HepG2 (cell line): ENCODE data around the gene MTHFD1L. TPM values are rescaled to one million over a fixed set of nuclear protein-coding genes. Genes with fewer than 3 reads are reported as not detected.

Experiments used
- AFF4 ChIP-seq: sonication (generic); formaldehyde crosslinking; IDR thresholded peaks from 2 replicates; pipeline ENCODE4 v1.4.0; 2020; ENCODE audit warnings: missing genetic modification reagents
- ARHGAP35 ChIP-seq: sonication (generic); formaldehyde crosslinking; IDR thresholded peaks from 2 replicates; pipeline ENCODE4 v1.9.0; 2022; ENCODE audit warnings: mild to moderate bottlenecking, inconsistent platforms, moderate library complexity, missing genetic modification reagents, borderline replicate concordance
- ATF3 ChIP-seq: sonication (generic); formaldehyde crosslinking; IDR thresholded peaks from 2 replicates; pipeline ENCODE4 v1.4.0; 2020; ENCODE audit warnings: missing genetic modification reagents
- BATF2 ChIP-seq: sonication (generic); formaldehyde crosslinking; IDR thresholded peaks from 2 replicates; pipeline ENCODE4 v1.8.0; 2022; ENCODE audit warnings: mild to moderate bottlenecking, missing genetic modification reagents, moderate library complexity
- CBFB ChIP-seq: sonication (generic); formaldehyde crosslinking; IDR thresholded peaks from 2 replicates; pipeline ENCODE4 v1.4.0; 2020; ENCODE audit warnings: missing genetic modification reagents
- IKZF5 ChIP-seq: IDR thresholded peaks from 2 replicates; pipeline ENCODE4 v1.6.1; 2018; ENCODE audit warnings: missing genetic modification reagents, mild to moderate bottlenecking, missing compliant biosample characterization
- IRF2 ChIP-seq: IDR thresholded peaks from 2 replicates; pipeline ENCODE4 v1.6.1; 2018; ENCODE audit warnings: missing genetic modification reagents, missing compliant biosample characterization
- MED8 ChIP-seq: sonication (generic); formaldehyde crosslinking; IDR thresholded peaks from 2 replicates; pipeline ENCODE4 v1.8.1; 2023; ENCODE audit warnings: mild to moderate bottlenecking, missing genetic modification reagents; ENCODE audit not compliant: insufficient replicate concordance
- MTA3 ChIP-seq: sonication (generic); formaldehyde crosslinking; IDR thresholded peaks from 2 replicates; pipeline ENCODE4 v1.4.0; 2020; ENCODE audit warnings: missing genetic modification reagents
- NCOA2 ChIP-seq: sonication (generic); formaldehyde crosslinking; IDR thresholded peaks from 2 replicates; pipeline ENCODE4 v1.8.0; 2022; ENCODE audit warnings: inconsistent platforms
- NRL ChIP-seq: sonication (generic); formaldehyde crosslinking; IDR thresholded peaks from 2 replicates; pipeline ENCODE4 v1.5.0; 2020; ENCODE audit warnings: missing genetic modification reagents, mild to moderate bottlenecking, moderate library complexity, borderline replicate concordance
- PHF21A ChIP-seq: sonication (generic); formaldehyde crosslinking; IDR thresholded peaks from 2 replicates; pipeline ENCODE4 v1.5.0; 2020; ENCODE audit warnings: mild to moderate bottlenecking, missing genetic modification reagents
- RELA ChIP-seq: sonication (generic); formaldehyde crosslinking; IDR thresholded peaks from 2 replicates; pipeline ENCODE4 v1.4.0; 2020; ENCODE audit warnings: missing genetic modification reagents
- REST ChIP-seq, 2 experiments: IDR thresholded peaks; 2 replicates each; pipeline ENCODE4 v1.6.1; 2011 to 2012; ENCODE audit warnings: low read length in 2 of 2, borderline replicate concordance in 1 of 2, low read depth in 1 of 2, mild to moderate bottlenecking in 1 of 2, moderate library complexity in 1 of 2
- RNF2 ChIP-seq: fragments of 450-650 bp; conservative IDR thresholded peaks from 2 replicates; pipeline ENCODE4 v1.6.1; 2016; ENCODE audit warnings: low read depth
- ZBTB26 ChIP-seq: IDR thresholded peaks from 2 replicates; pipeline ENCODE4 v1.6.1; 2016; ENCODE audit warnings: missing compliant biosample characterization, missing genetic modification reagents, borderline replicate concordance
- ZNF225 ChIP-seq: sonication (generic); formaldehyde crosslinking; IDR thresholded peaks from 2 replicates; pipeline ENCODE4 v1.4.0; 2020; ENCODE audit warnings: mild to moderate bottlenecking, missing genetic modification reagents
- ZNF629 ChIP-seq: sonication (generic); formaldehyde crosslinking; conservative IDR thresholded peaks from 2 replicates; pipeline ENCODE4 v1.5.0; 2020; ENCODE audit warnings: missing genetic modification reagents
- polyA plus RNA-seq, 8 experiments: library from polyadenylated mRNA; depleted of rRNA in 3 of 8; stranded (reverse) in 7 of 8; unstranded in 1 of 8; fragments of >200 nt; fragmentation: Illumina TruSeq in 4 of 8; extraction: Trizol in 4 of 8; gene quantifications; 2 replicates each; pipeline versions ENCODE4 v1.2.1 to v1.2.3, GENCODE V29; 2011 to 2016; ENCODE audit warnings: low read depth in 4 of 8, missing spikeins in 1 of 8, mixed read lengths in 1 of 8; ENCODE audit not compliant: insufficient read depth in 1 of 8
- total RNA-seq, 5 experiments: library from RNA; depleted of rRNA; stranded (reverse); fragments of >200 nt; fragmentation: Illumina TruSeq; extraction: Trizol; gene quantifications; 2 replicates each; pipeline ENCODE4 v1.2.3, GENCODE V29; 2016; ENCODE audit warnings: low read depth in 1 of 5

Gene MTHFD1L
- total and polyA plus RNA-seq, 2 of the 13 experiments (the other 11 are each of a cell fraction or from before 2014, with no cell fraction given) = 24.0 to 39.6 TPM

- no peak for TF ChIP-seq ZBTB26
- no peak for TF ChIP-seq ZNF225 (CRISPR knock-in tag)
- peak; percentile 36; the same call in 1 of the 2 replicates for TF ChIP-seq CBFB
- TF ChIP-seq ARHGAP35 (CRISPR knock-in tag) = no peak
- no peak for TF ChIP-seq REST (IDR thresholded peaks at IDR 0.05; ENCODE audit: borderline replicate concordance in 1 of 2, low read depth in 1 of 2, low read length in 2 of 2)
- no peak for TF ChIP-seq AFF4 (CRISPR knock-in tag)
- peak; percentile 38; the same call in 1 of the 2 replicates for TF ChIP-seq ZNF629 (CRISPR knock-in tag)
- 0 out of 2 replicates have a peak, but pooled peaks have one; percentile 24 for TF ChIP-seq RNF2
- no peak for TF ChIP-seq BATF2
- no peak for TF ChIP-seq MTA3
- no peak for TF ChIP-seq RELA (CRISPR knock-in tag)
- peak; percentile 87 for TF ChIP-seq NCOA2 (CRISPR knock-in tag)
- peak; percentile 79 for TF ChIP-seq MED8 (CRISPR knock-in tag)
- peak; percentile 44; the same call in 1 of the 2 replicates for TF ChIP-seq IRF2
- TF ChIP-seq ATF3 (CRISPR knock-in tag) = peak; percentile 22; the same call in 1 of the 2 replicates
- TF ChIP-seq NRL (CRISPR knock-in tag) = peak; percentile 58; the same call in 1 of the 2 replicates
- peak; percentile 95 for TF ChIP-seq PHF21A (CRISPR knock-in tag)
- peak; percentile 70; the same call in 1 of the 2 replicates for TF ChIP-seq IKZF5 (CRISPR knock-in tag)
Measured at GRCh38 chr6:151119823-151120524, 254.5 kb downstream of the MTHFD1L start (continued).
